HepG2 (cell line): Measurements from ENCODE around the gene TLR2. TPM values are rescaled to one million over a fixed set of nuclear protein-coding genes. Genes with fewer than 3 reads are reported as not detected.

ENCODE experiments used
- ATAC-seq: fragments of 200-7000 bp; cut with Tn5 transposase; 3 replicates; pipeline ENCODE4 v1.9.1; 2020; ENCODE audit warnings: mild to moderate bottlenecking, moderate library complexity
- Bru-seq: library from RNA; stranded (reverse); fragments of 400-500 nt; gene quantifications from one replicate; lab custom pipeline; 2021; lab: Mats Ljungman, UMichigan
- BruChase-seq, 2 experiments: library from RNA; stranded (reverse); fragments of 400-500 nt; gene quantifications; one replicate each; lab custom pipeline; 2021; lab: Mats Ljungman, UMichigan
- BruUV-seq: library from RNA; stranded (reverse); fragments of 400-500 nt; replicated peaks from 2 replicates; lab custom pipeline; 2021; lab: Mats Ljungman, UMichigan
- CTCF ChIA-PET: fragments of 300-600 bp; formaldehyde crosslinking; extraction: SDS; loops from one replicate; lab custom pipeline; 2021; ENCODE audit warnings: low total read pairs, inconsistent platforms, low intra/inter-chr PET ratio; lab: Yijun Ruan, JAX
- POLR2A ChIA-PET: fragments of 350-600 bp; sonication (Branson Sonifier 250); formaldehyde crosslinking; loops from one replicate; lab custom pipeline; 2020; ENCODE audit warnings: antibody characterized with exemption, inconsistent platforms; lab: Yijun Ruan, JAX
- DNase-seq: peaks from one replicate; pipeline ENCODE4 v3.0.0-alpha.2; 2015; ENCODE audit warnings: low spot score
- FAIRE-seq: peaks from 3 replicates; lab custom pipeline; 2011; peaks lifted over from hg19 to GRCh38; lab: Jason Lieb, UNC
- H2AFZ ChIP-seq: one replicate; pipeline ENCODE4 v1.6.1; 2011; ENCODE audit warnings: low read length, inconsistent platforms
- H3K27ac ChIP-seq: fragments of 300-600 bp; 3 replicates; pipeline ENCODE4 v1.8.0; 2011; ENCODE audit warnings: mixed run types, mild to moderate bottlenecking, mixed read lengths, low read length, inconsistent platforms; ENCODE audit not compliant: insufficient read depth; ENCODE audit errors: extremely low read length
- H3K27me3 ChIP-seq, 2 experiments: fragments of 200-600 bp in 1 of 2; 2 replicates in 1 of 2; 3 replicates in 1 of 2; pipeline versions ENCODE4 v1.6.0 to v1.8.0; 2011; ENCODE audit warnings: low read length in 2 of 2, mild to moderate bottlenecking in 2 of 2, moderate library complexity in 2 of 2, inconsistent platforms in 1 of 2; ENCODE audit not compliant: insufficient read depth in 2 of 2, control insufficient read depth in 1 of 2
- H3K36me3 ChIP-seq, 2 experiments: fragments of 200-600 bp in 1 of 2; replicated peaks in 1 of 2; 2 replicates in 1 of 2; 3 replicates in 1 of 2; pipeline versions ENCODE4 v1.5.1 to v1.8.0; 2011; ENCODE audit warnings: low read length in 2 of 2, inconsistent platforms in 1 of 2; ENCODE audit not compliant: insufficient read depth in 2 of 2, control insufficient read depth in 1 of 2
- H3K4me1 ChIP-seq: 2 replicates; pipeline ENCODE4 v1.5.1; 2012; ENCODE audit warnings: low read length, inconsistent platforms; ENCODE audit not compliant: insufficient read depth
- H3K4me2 ChIP-seq: 2 replicates; pipeline ENCODE4 v1.6.0; 2011; ENCODE audit warnings: low read depth, low read length, inconsistent platforms
- H3K4me3 ChIP-seq, 3 experiments: fragments of 200-600 bp in 1 of 3; sonication (generic), shearing (Covaris generic) in 1 of 3; replicated peaks in 1 of 3; 2 replicates each; pipeline ENCODE4 v1.5.1; 2011 to 2016; ENCODE audit warnings: low read length in 3 of 3, inconsistent platforms in 2 of 3, low read depth in 2 of 3, mild to moderate bottlenecking in 2 of 3, control low read depth in 1 of 3, mixed read lengths in 1 of 3; ENCODE audit not compliant: insufficient read depth in 1 of 3
- H3K79me2 ChIP-seq: one replicate; pipeline ENCODE4 v1.6.1; 2011; ENCODE audit warnings: low read length, inconsistent platforms; ENCODE audit not compliant: insufficient read depth
- H3K9ac ChIP-seq: 2 replicates; pipeline ENCODE4 v1.6.0; 2011; ENCODE audit warnings: mild to moderate bottlenecking, low read depth, low read length, inconsistent platforms; ENCODE audit not compliant: insufficient read depth
- H3K9me3 ChIP-seq: 2 replicates; pipeline ENCODE4 v1.5.1; 2012; ENCODE audit warnings: mild to moderate bottlenecking, low read length
- H4K20me1 ChIP-seq: 2 replicates; pipeline ENCODE4 v1.6.0; 2011; ENCODE audit warnings: inconsistent platforms, mild to moderate bottlenecking, low read length, moderate library complexity; ENCODE audit not compliant: insufficient read depth
- GABPB1 ChIP-seq: IDR thresholded peaks from 2 replicates; pipeline ENCODE4 v1.6.1; 2016; ENCODE audit warnings: mild to moderate bottlenecking, missing genetic modification reagents, moderate library complexity, missing compliant biosample characterization
- SRY ChIP-seq: sonication (generic); formaldehyde crosslinking; IDR thresholded peaks from 2 replicates; pipeline ENCODE4 v1.8.0; 2022; ENCODE audit warnings: mild to moderate bottlenecking, missing genetic modification reagents
- WGBS: methylation state at CpG from one replicate; pipeline ENCODE4 v1.1.6; 2017; ENCODE audit warnings: low lambda C conversion rate; 5-methylcytosine and 5-hydroxymethylcytosine counted together
- in situ Hi-C: cut with HindIII; loops from 2 replicates; pipeline ENCODE4 v1.10.0; 2017; ENCODE audit warnings: low pct_unique_long_range_greater_than_20kb; ENCODE audit not compliant: extremely low pct_ligation_motif_present
- intact Hi-C: fragments of 100-400 bp; cut with micrococcal nuclease; formaldehyde crosslinking; loops from one replicate; pipeline ENCODE4 v1.10.0; 2022; ENCODE audit not compliant: unreplicated experiment
- long read RNA-seq, 2 experiments: library from RNA in 1 of 2; library from polyadenylated mRNA in 1 of 2; stranded (forward) in 1 of 2; unstranded in 1 of 2; transcript quantifications; one replicate each; pipeline ENCODE4 v2.0.0, GENCODE V29; 2019 to 2022
- polyA minus RNA-seq, 3 experiments: library from RNA; depleted of rRNA, polyadenylated mRNA; stranded (reverse); fragments of >200 nt; gene quantifications; 2 replicates each; pipeline ENCODE4 v1.2.3, GENCODE V29; 2011; ENCODE audit warnings: low replicate concordance in 1 of 3
- polyA plus RNA-seq, 8 experiments: library from polyadenylated mRNA; depleted of rRNA in 3 of 8; stranded (reverse) in 7 of 8; unstranded in 1 of 8; fragments of >200 nt; fragmentation: Illumina TruSeq in 4 of 8; extraction: Trizol in 4 of 8; gene quantifications; 2 replicates each; pipeline versions ENCODE4 v1.2.1 to v1.2.3, GENCODE V29; 2011 to 2016; ENCODE audit warnings: low read depth in 4 of 8, missing spikeins in 1 of 8, mixed read lengths in 1 of 8; ENCODE audit not compliant: insufficient read depth in 1 of 8
- total RNA-seq, 5 experiments: library from RNA; depleted of rRNA; stranded (reverse); fragments of >200 nt; fragmentation: Illumina TruSeq; extraction: Trizol; gene quantifications; 2 replicates each; pipeline ENCODE4 v1.2.3, GENCODE V29; 2016; ENCODE audit warnings: low read depth in 1 of 5

TLR2 gene, protein sequence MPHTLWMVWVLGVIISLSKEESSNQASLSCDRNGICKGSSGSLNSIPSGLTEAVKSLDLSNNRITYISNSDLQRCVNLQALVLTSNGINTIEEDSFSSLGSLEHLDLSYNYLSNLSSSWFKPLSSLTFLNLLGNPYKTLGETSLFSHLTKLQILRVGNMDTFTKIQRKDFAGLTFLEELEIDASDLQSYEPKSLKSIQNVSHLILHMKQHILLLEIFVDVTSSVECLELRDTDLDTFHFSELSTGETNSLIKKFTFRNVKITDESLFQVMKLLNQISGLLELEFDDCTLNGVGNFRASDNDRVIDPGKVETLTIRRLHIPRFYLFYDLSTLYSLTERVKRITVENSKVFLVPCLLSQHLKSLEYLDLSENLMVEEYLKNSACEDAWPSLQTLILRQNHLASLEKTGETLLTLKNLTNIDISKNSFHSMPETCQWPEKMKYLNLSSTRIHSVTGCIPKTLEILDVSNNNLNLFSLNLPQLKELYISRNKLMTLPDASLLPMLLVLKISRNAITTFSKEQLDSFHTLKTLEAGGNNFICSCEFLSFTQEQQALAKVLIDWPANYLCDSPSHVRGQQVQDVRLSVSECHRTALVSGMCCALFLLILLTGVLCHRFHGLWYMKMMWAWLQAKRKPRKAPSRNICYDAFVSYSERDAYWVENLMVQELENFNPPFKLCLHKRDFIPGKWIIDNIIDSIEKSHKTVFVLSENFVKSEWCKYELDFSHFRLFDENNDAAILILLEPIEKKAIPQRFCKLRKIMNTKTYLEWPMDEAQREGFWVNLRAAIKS
- 0.20 and 0.73 TPM in 2 replicates for total RNA-seq (2016; rRNA removed; fragmentation: Illumina TruSeq; extraction: Trizol)
- total RNA-seq (2016; cell fraction: cytosol; rRNA removed; fragmentation: Illumina TruSeq; extraction: Trizol; ENCODE audit: low read depth) = 0.10 TPM in 1 of 2 replicates, not detected in the other
- total RNA-seq (2016; cell fraction: insoluble cytoplasmic fraction; rRNA removed; fragmentation: Illumina TruSeq; extraction: Trizol) = 0.24 and 0.61 TPM in 2 replicates
- 0.12 and 0.17 TPM in 2 replicates for total RNA-seq (2016; cell fraction: membrane; rRNA removed; fragmentation: Illumina TruSeq; extraction: Trizol)
- 2.1 and 2.2 TPM in 2 replicates for total RNA-seq (2016; cell fraction: nucleus; rRNA removed; fragmentation: Illumina TruSeq; extraction: Trizol)
- polyA plus RNA-seq (2011; rRNA removed) = 0.48 and 0.63 TPM in 2 replicates
- polyA plus RNA-seq (2011; cell fraction: cytosol; rRNA removed) = 0.09 and 0.12 TPM in 2 replicates
- 2.3 and 2.4 TPM in 2 replicates for polyA plus RNA-seq (2011; cell fraction: nucleus; rRNA removed)
- 0.29 and 0.55 TPM in 2 replicates for polyA plus RNA-seq (2012)
- 0.07 TPM in 1 of 2 replicates, not detected in the other for polyA plus RNA-seq (2016; cell fraction: cytosol; fragmentation: Illumina TruSeq; extraction: Trizol; ENCODE audit: low read depth)
- 0.15 and 0.40 TPM in 2 replicates for polyA plus RNA-seq (2016; cell fraction: insoluble cytoplasmic fraction; fragmentation: Illumina TruSeq; extraction: Trizol; ENCODE audit: low read depth)
- 0.10 TPM in 1 of 2 replicates, not detected in the other for polyA plus RNA-seq (2016; cell fraction: membrane; fragmentation: Illumina TruSeq; extraction: Trizol; ENCODE audit: low read depth)
- 2.7 and 3.2 TPM in 2 replicates for polyA plus RNA-seq (2016; cell fraction: nucleus; fragmentation: Illumina TruSeq; extraction: Trizol; ENCODE audit: insufficient read depth, low read depth)
- 0.40 TPM in 1 of 2 replicates, not detected in the other for polyA minus RNA-seq (2011; rRNA and poly(A)+ RNA removed; ENCODE audit: low replicate concordance)
- not detected in 2 replicates for polyA minus RNA-seq (2011; cell fraction: cytosol; rRNA and poly(A)+ RNA removed)
- polyA minus RNA-seq (2011; cell fraction: nucleus; rRNA and poly(A)+ RNA removed) = 5.7 TPM in 2 replicates
- percentile 24 among the genes with signal in this experiment for Bru-seq, nascent RNA
- BruChase-seq, experiment 1, labeled RNA remaining after a 6-hour chase = percentile 29 among the genes with signal in this experiment
- BruChase-seq, experiment 2, labeled RNA remaining after a 2-hour chase = percentile 34 among the genes with signal in this experiment
- long read RNA-seq, experiment 1 = 0 reads
- long read RNA-seq, experiment 2 = 0 reads

DNA sequence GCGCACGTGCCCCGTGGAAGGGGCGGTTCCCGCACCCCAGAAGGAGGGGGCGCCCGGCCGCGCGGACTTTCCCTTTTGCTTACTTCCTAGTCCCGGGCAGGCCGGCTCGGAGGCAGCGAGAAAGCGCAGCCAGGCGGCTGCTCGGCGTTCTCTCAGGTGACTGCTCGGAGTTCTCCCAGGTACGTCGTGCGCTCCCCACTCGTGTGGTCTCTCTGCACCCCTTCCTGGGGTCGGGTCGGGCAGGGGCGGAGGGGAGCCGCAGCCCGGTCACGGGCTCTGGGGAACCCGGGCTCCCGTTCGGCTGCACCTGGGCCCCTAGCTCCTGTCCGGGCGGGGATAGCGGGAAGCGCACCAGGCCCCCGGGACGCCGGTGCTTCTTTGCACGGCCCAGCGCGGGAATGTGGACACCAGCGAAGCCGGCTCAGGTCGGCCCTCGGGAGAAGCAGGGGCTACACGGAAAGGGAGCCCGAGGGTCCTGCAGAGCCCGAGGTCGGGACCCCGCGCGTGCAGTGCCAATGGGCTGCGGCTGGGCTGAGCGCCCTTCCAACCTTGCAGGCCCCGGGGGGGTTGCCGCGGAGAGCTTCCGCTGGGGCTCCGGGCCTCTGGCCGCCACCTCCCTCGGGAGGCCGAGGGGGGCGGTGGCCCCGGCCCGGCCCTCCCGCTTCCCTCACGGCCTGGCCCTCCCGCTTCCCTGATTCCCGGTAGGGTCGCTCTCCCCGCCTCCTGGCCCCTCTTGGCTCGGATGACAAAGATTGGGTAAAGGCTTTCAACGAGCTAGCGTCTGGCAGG is at the start of gene TLR2:
TLR2 (plus strand) TSS at position 99 of the 789 bp plus-strand sequence. CDS start 18,628 bp downstream, outside the sequence.
- ATAC-seq = peak; percentile 69
- POLR2A ChIA-PET = no interaction called here
- H3K27ac ChIP-seq = no peak within 1 kb of the TSS
- no peaks in the 10 kb centered on the region for H3K36me3 ChIP-seq
- 22% methylated on average over 17 of the region's 75 CpGs for WGBS
- H3K27me3 ChIP-seq = peaks cover 0 to 2% of the 10 kb centered on the region in 2 experiments; a peak in 1 of 5 replicates
- H3K4me1 ChIP-seq = no peaks in the 10 kb centered on the region
- no TSS peak for BruUV-seq
- H3K79me2 ChIP-seq = no peaks in the 10 kb centered on the region
- H2AFZ ChIP-seq = no peak within 1 kb of the TSS
- CTCF ChIA-PET = no interaction called here
- peaks cover 19% of the 10 kb centered on the region for H3K9me3 ChIP-seq
- H4K20me1 ChIP-seq = no peaks in the 10 kb centered on the region
- peak within 1 kb of the TSS in 1 of 3 experiments; percentile 55; a peak in 1 of 6 replicates for H3K4me3 ChIP-seq
- no peak for DNase-seq
- FAIRE-seq = no peak
- intact Hi-C loops (no loop called here), in situ Hi-C loops (no loop called here)
- no peak for TF ChIP-seq SRY
- TF ChIP-seq GABPB1 (CRISPR knock-in tag) = peak; percentile 24; the same call in 1 of the 2 replicates
- H3K9ac ChIP-seq = no peak within 1 kb of the TSS
- peak within 1 kb of the TSS; percentile 52 for H3K4me2 ChIP-seq
